ENCODE data around the gene MGAM2. TPM values are rescaled to one million over a fixed set of nuclear protein-coding genes. Genes with fewer than 3 reads are reported as not detected.

MGAM2 gene
- total and polyA plus RNA-seq, 5 donors from 2014 or later, result not detected

- peaks cover 0 to 2% (median 0%) of the 10 kb centered on the region in 7 donors for H3K9me3 Mint-ChIP-seq
Observed at GRCh38 chr7:142139597-142140400, 28.3 kb downstream of the MGAM2 start.

GRCh38 chr7:142140401-142140959, 29.0 kb downstream of the MGAM2 start:
- Histone ChIP-seq H3K36me3 (ENCODE audit: control insufficient read depth, insufficient read depth, low read length) (no peaks in the 10 kb centered on the region), H3K27me3 (ENCODE audit: control insufficient read depth, insufficient read depth, low read length) (no peaks in the 10 kb centered on the region), H3K4me1 (ENCODE audit: control insufficient read depth, insufficient read depth, low read length, poor library complexity, severe bottlenecking) (no peaks in the 10 kb centered on the region), H3K4me3 (ENCODE audit: low read depth, low read length) (no peak overlapping the region), H3K9me3 (ENCODE audit: control insufficient read depth in 2 of 2, low read length in 2 of 2) (no peaks in the 10 kb centered on the region), H3K27ac (ENCODE audit: insufficient read depth, low read length, poor library complexity, severe bottlenecking) (no peak overlapping the region)
- no peaks in the 10 kb centered on the region for H3K4me1 Mint-ChIP-seq
- peaks cover 4% of the 10 kb centered on the region for H3K27me3 Mint-ChIP-seq
- H3K9me3 Mint-ChIP-seq, result peaks cover 0 to 2% (median 0%) of the 10 kb centered on the region in 7 donors
- H3K27ac Mint-ChIP-seq, result no peak overlapping the region
- ATAC-seq (ENCODE audit: low read depth in 2 of 2), result no peak
- no peak for DNase-seq
- no peaks in the 10 kb centered on the region for H3K36me3 Mint-ChIP-seq
- H3K4me3 Mint-ChIP-seq, result no peak overlapping the region

More at GRCh38 chr7:142139597-142140400, 28.3 kb downstream of the MGAM2 start:
- Mint-ChIP-seq H3K36me3 (no peaks in the 10 kb centered on the region), H3K27me3 (no peaks in the 10 kb centered on the region), H3K4me3 (no peak overlapping the region), H3K4me1 (no peaks in the 10 kb centered on the region), H3K27ac (no peak overlapping the region)
- H3K27ac ChIP-seq (ENCODE audit: insufficient read depth, low read length, poor library complexity, severe bottlenecking), result no peak overlapping the region
- no peaks in the 10 kb centered on the region for H3K36me3 ChIP-seq (ENCODE audit: control insufficient read depth, insufficient read depth, low read length)
- DNase-seq (no peak), ATAC-seq (ENCODE audit: low read depth in 2 of 2) (no peak)
- H3K9me3 ChIP-seq (ENCODE audit: control insufficient read depth in 2 of 2, low read length in 2 of 2), result no peaks in the 10 kb centered on the region
- H3K4me3 ChIP-seq (ENCODE audit: low read depth, low read length), result no peak overlapping the region
- no peaks in the 10 kb centered on the region for H3K4me1 ChIP-seq (ENCODE audit: control insufficient read depth, insufficient read depth, low read length, poor library complexity, severe bottlenecking)
- H3K27me3 ChIP-seq (ENCODE audit: control insufficient read depth, insufficient read depth, low read length), result no peaks in the 10 kb centered on the region

- no peak for DNase-seq
- Mint-ChIP-seq H3K27me3 (peaks cover 9% of the 10 kb centered on the region), H3K27ac (no peak overlapping the region), H3K36me3 (no peaks in the 10 kb centered on the region), H3K4me3 (no peak overlapping the region), H3K9me3 (peaks cover 0 to 3% (median 0%) of the 10 kb centered on the region in 7 donors), H3K4me1 (no peaks in the 10 kb centered on the region)
- no peak for ATAC-seq (ENCODE audit: low read depth in 2 of 2)
- no peaks in the 10 kb centered on the region for H3K36me3 ChIP-seq (ENCODE audit: control insufficient read depth, insufficient read depth, low read length)
- H3K27me3 ChIP-seq (ENCODE audit: control insufficient read depth, insufficient read depth, low read length), result no peaks in the 10 kb centered on the region
- H3K4me3 ChIP-seq (ENCODE audit: low read depth, low read length), result no peak overlapping the region
- H3K9me3 ChIP-seq (ENCODE audit: control insufficient read depth in 2 of 2, low read length in 2 of 2), result no peaks in the 10 kb centered on the region
- H3K4me1 ChIP-seq (ENCODE audit: control insufficient read depth, insufficient read depth, low read length, poor library complexity, severe bottlenecking), result no peaks in the 10 kb centered on the region
- H3K27ac ChIP-seq (ENCODE audit: insufficient read depth, low read length, poor library complexity, severe bottlenecking), result no peak overlapping the region
Observed at GRCh38 chr7:142142702-142143101, 31.2 kb downstream of the MGAM2 start.

GRCh38 chr7:142146124-142146523, 34.6 kb downstream of the MGAM2 start:
- no peaks in the 10 kb centered on the region for H3K9me3 ChIP-seq (ENCODE audit: control insufficient read depth in 2 of 2, low read length in 2 of 2)
- Mint-ChIP-seq H3K36me3 (no peaks in the 10 kb centered on the region), H3K9me3 (peaks cover 0 to 3% (median 0%) of the 10 kb centered on the region in 7 donors), H3K27ac (no peak overlapping the region), H3K4me1 (no peaks in the 10 kb centered on the region), H3K27me3 (peaks cover 9% of the 10 kb centered on the region), H3K4me3 (no peak overlapping the region)
- no peaks in the 10 kb centered on the region for H3K27me3 ChIP-seq (ENCODE audit: control insufficient read depth, insufficient read depth, low read length)
- no peak overlapping the region for H3K27ac ChIP-seq (ENCODE audit: insufficient read depth, low read length, poor library complexity, severe bottlenecking)
- H3K4me3 ChIP-seq (ENCODE audit: low read depth, low read length), result no peak overlapping the region
- DNase-seq (no peak), ATAC-seq (ENCODE audit: low read depth in 2 of 2) (no peak)
- no peaks in the 10 kb centered on the region for H3K4me1 ChIP-seq (ENCODE audit: control insufficient read depth, insufficient read depth, low read length, poor library complexity, severe bottlenecking)
- H3K36me3 ChIP-seq (ENCODE audit: control insufficient read depth, insufficient read depth, low read length), result no peaks in the 10 kb centered on the region

- no peaks in the 10 kb centered on the region for H3K4me1 ChIP-seq (ENCODE audit: control insufficient read depth, insufficient read depth, low read length, poor library complexity, severe bottlenecking)
- H3K4me1 Mint-ChIP-seq, result peaks cover 0 to 5% (median 0%) of the 10 kb centered on the region in 4 donors
- H3K36me3 ChIP-seq (ENCODE audit: control insufficient read depth, insufficient read depth, low read length), result no peaks in the 10 kb centered on the region
- no peak overlapping the region for H3K4me3 Mint-ChIP-seq
- no peaks in the 10 kb centered on the region for H3K27me3 ChIP-seq (ENCODE audit: control insufficient read depth, insufficient read depth, low read length)
- no peaks in the 10 kb centered on the region for H3K36me3 Mint-ChIP-seq
- no peak overlapping the region for H3K27ac Mint-ChIP-seq
- peaks cover 0 to 3% (median 0%) of the 10 kb centered on the region in 7 donors for H3K9me3 Mint-ChIP-seq
- H3K27me3 Mint-ChIP-seq, result peaks cover 5% of the 10 kb centered on the region
- DNase-seq (no peak), ATAC-seq (ENCODE audit: low read depth in 2 of 2) (no peak)
- H3K9me3 ChIP-seq (ENCODE audit: control insufficient read depth in 2 of 2, low read length in 2 of 2), result no peaks in the 10 kb centered on the region
- H3K27ac ChIP-seq (ENCODE audit: insufficient read depth, low read length, poor library complexity, severe bottlenecking), result no peak overlapping the region
- no peak overlapping the region for H3K4me3 ChIP-seq (ENCODE audit: low read depth, low read length)
Observed at GRCh38 chr7:142150356-142150755, 38.8 kb downstream of the MGAM2 start.

GRCh38 chr7:142150869-142151268, 39.4 kb downstream of the MGAM2 start:
- ATAC-seq (ENCODE audit: low read depth in 2 of 2), result no peak

GRCh38 chr7:142152076-142152475, 40.6 kb downstream of the MGAM2 start:
- no peak for ATAC-seq (ENCODE audit: low read depth in 2 of 2)
- Mint-ChIP-seq H3K9me3 (peaks cover 0 to 2% (median 0%) of the 10 kb centered on the region in 7 donors), H3K4me3 (no peak overlapping the region)

More at GRCh38 chr7:142150869-142151268, 39.4 kb downstream of the MGAM2 start:
- Histone ChIP-seq H3K27me3 (ENCODE audit: control insufficient read depth, insufficient read depth, low read length) (no peaks in the 10 kb centered on the region), H3K4me3 (ENCODE audit: low read depth, low read length) (no peak overlapping the region), H3K36me3 (ENCODE audit: control insufficient read depth, insufficient read depth, low read length) (no peaks in the 10 kb centered on the region), H3K27ac (ENCODE audit: insufficient read depth, low read length, poor library complexity, severe bottlenecking) (no peak overlapping the region), H3K9me3 (ENCODE audit: control insufficient read depth in 2 of 2, low read length in 2 of 2) (no peaks in the 10 kb centered on the region), H3K4me1 (ENCODE audit: control insufficient read depth, insufficient read depth, low read length, poor library complexity, severe bottlenecking) (no peaks in the 10 kb centered on the region)
- Mint-ChIP-seq H3K4me3 (no peak overlapping the region), H3K9me3 (peaks cover 0 to 3% (median 0%) of the 10 kb centered on the region in 7 donors), H3K27me3 (peaks cover 5% of the 10 kb centered on the region), H3K4me1 (peaks cover 0 to 5% (median 0%) of the 10 kb centered on the region in 4 donors), H3K36me3 (no peaks in the 10 kb centered on the region), H3K27ac (no peak overlapping the region)
- DNase-seq, result no peak

More at GRCh38 chr7:142152076-142152475, 40.6 kb downstream of the MGAM2 start:
- no peak overlapping the region for H3K4me3 ChIP-seq (ENCODE audit: low read depth, low read length)
- no peaks in the 10 kb centered on the region for H3K36me3 ChIP-seq (ENCODE audit: control insufficient read depth, insufficient read depth, low read length)
- Mint-ChIP-seq H3K27ac (no peak overlapping the region), H3K36me3 (no peaks in the 10 kb centered on the region), H3K4me1 (peaks cover 0 to 5% (median 0%) of the 10 kb centered on the region in 4 donors), H3K27me3 (no peaks in the 10 kb centered on the region)
- no peaks in the 10 kb centered on the region for H3K9me3 ChIP-seq (ENCODE audit: control insufficient read depth in 2 of 2, low read length in 2 of 2)
- DNase-seq, result peak in 1 of 3 donors; percentile 3
- no peaks in the 10 kb centered on the region for H3K27me3 ChIP-seq (ENCODE audit: control insufficient read depth, insufficient read depth, low read length)
- no peak overlapping the region for H3K27ac ChIP-seq (ENCODE audit: insufficient read depth, low read length, poor library complexity, severe bottlenecking)
- H3K4me1 ChIP-seq (ENCODE audit: control insufficient read depth, insufficient read depth, low read length, poor library complexity, severe bottlenecking), result no peaks in the 10 kb centered on the region
